GM23338 (cell line): ENCODE results near the gene CTDSPL. TPM values are rescaled to one million over a fixed set of nuclear protein-coding genes. Genes with fewer than 3 reads are reported as not detected.

Source experiments
- ATAC-seq: fragments of 200-7000 bp; cut with Tn5 transposase; 3 replicates; pipeline ENCODE4 v1.9.1; 2020
- DNase-seq: peaks from one replicate; pipeline ENCODE4 v3.0.0-alpha.2; 2015; ENCODE audit warnings: low spot score
- H2AFZ ChIP-seq: fragments of 200-600 bp; sonication (generic); 2 replicates; pipeline ENCODE4 v1.8.0; 2016; ENCODE audit warnings: antibody characterized with exemption, mild to moderate bottlenecking, moderate library complexity
- H3F3A ChIP-seq: fragments of 200-600 bp; sonication (generic); replicated peaks from 2 replicates; pipeline ENCODE4 v1.8.0; 2017; ENCODE audit warnings: antibody characterized with exemption, mixed run types, low read depth
- H3K27ac ChIP-seq: fragments of 200-600 bp; sonication (generic); 2 replicates; pipeline ENCODE4 v1.6.1; 2016; ENCODE audit warnings: low read depth
- H3K27me3 ChIP-seq: fragments of 200-600 bp; sonication (generic); 2 replicates; pipeline ENCODE4 v1.8.0; 2016; ENCODE audit warnings: mild to moderate bottlenecking, mixed run types, moderate library complexity; ENCODE audit not compliant: insufficient read depth
- H3K36me3 ChIP-seq: fragments of 200-600 bp; sonication (generic); 2 replicates; pipeline ENCODE4 v1.8.0; 2016; ENCODE audit warnings: mild to moderate bottlenecking; ENCODE audit not compliant: insufficient read depth
- H3K4me1 ChIP-seq: fragments of 200-600 bp; sonication (generic); 2 replicates; pipeline ENCODE4 v1.8.0; 2016; ENCODE audit warnings: mild to moderate bottlenecking, moderate library complexity; ENCODE audit not compliant: insufficient read depth
- H3K4me2 ChIP-seq: fragments of 200-600 bp; sonication (generic); 2 replicates; pipeline ENCODE4 v1.7.1; 2017; ENCODE audit warnings: mixed run types
- H3K4me3 ChIP-seq: fragments of 200-600 bp; sonication (generic); 2 replicates; pipeline ENCODE4 v1.6.1; 2016; ENCODE audit warnings: mixed run types
- H3K79me2 ChIP-seq: fragments of 200-600 bp; sonication (generic); replicated peaks from 2 replicates; pipeline ENCODE4 v1.8.0; 2017; ENCODE audit warnings: mild to moderate bottlenecking; ENCODE audit not compliant: insufficient read depth
- H3K9me2 ChIP-seq: fragments of 200-600 bp; sonication (generic); 2 replicates; pipeline ENCODE4 v1.8.0; 2017; ENCODE audit not compliant: insufficient read depth
- H4K20me1 ChIP-seq: fragments of 200-600 bp; sonication (generic); replicated peaks from 2 replicates; pipeline ENCODE4 v1.8.0; 2017; ENCODE audit warnings: mild to moderate bottlenecking; ENCODE audit not compliant: insufficient read depth
- H3K27ac Mint-ChIP-seq: 2 replicates; pipeline ENCODE4 v1.8.0; 2020; ENCODE audit warnings: inconsistent platforms, mild to moderate bottlenecking, moderate library complexity, mixed read lengths
- H3K27me3 Mint-ChIP-seq: 3 replicates; pipeline ENCODE4 v1.8.0; 2022; ENCODE audit warnings: low read depth, mild to moderate bottlenecking, moderate library complexity, mixed read lengths, inconsistent platforms; ENCODE audit not compliant: insufficient read depth, poor library complexity
- H3K36me3 Mint-ChIP-seq: 3 replicates; pipeline ENCODE4 v1.8.0; 2021; ENCODE audit warnings: low read depth, mild to moderate bottlenecking, inconsistent platforms, moderate library complexity, mixed read lengths
- H3K4me1 Mint-ChIP-seq: 3 replicates; pipeline ENCODE4 v1.8.0; 2020; ENCODE audit warnings: mild to moderate bottlenecking, inconsistent platforms, mixed read lengths
- H3K4me3 Mint-ChIP-seq: 3 replicates; pipeline ENCODE4 v1.8.0; 2021; ENCODE audit warnings: moderate library complexity, mild to moderate bottlenecking, inconsistent platforms, mixed read lengths
- H3K9me3 Mint-ChIP-seq: 3 replicates; pipeline ENCODE4 v1.8.0; 2020; ENCODE audit warnings: moderate library complexity, mild to moderate bottlenecking, inconsistent platforms, mixed read lengths
- ETS1 ChIP-seq: IDR thresholded peaks from 2 replicates; pipeline ENCODE4 v1.6.1; 2016; ENCODE audit warnings: antibody characterized with exemption
- JUNB ChIP-seq: IDR thresholded peaks from one replicate; pipeline ENCODE4 v1.6.1; 2016; ENCODE audit warnings: antibody characterized with exemption; ENCODE audit not compliant: unreplicated experiment
- polyA plus RNA-seq: library from polyadenylated mRNA; unstranded; fragments of >200 nt; fragmentation: Nextera tagmentation; extraction: Ambion mirVana; gene quantifications from 2 replicates; pipeline ENCODE4 v1.2.1, GENCODE V29; 2016
- total RNA-seq: library from RNA; depleted of rRNA; stranded (reverse); fragments of >200 nt; shearing (Covaris generic); gene quantifications from 2 replicates; pipeline ENCODE4 v1.2.3, GENCODE V29; 2014
- TF ChIP-seq, protein P1 (sequence below): fragments of 250-450 bp; sonication (Bioruptor Pico); IDR thresholded peaks from 2 replicates; pipeline ENCODE4 v1.5.0; 2020; ENCODE audit warnings: mild to moderate bottlenecking, moderate library complexity
- TF ChIP-seq, protein P2 (sequence below), 2 experiments: fragments of 200-600 bp in 1 of 2; sonication (generic) in 1 of 2; conservative IDR thresholded peaks; 2 replicates each; pipeline versions ENCODE4 v1.5.1 to v1.6.1; 2016 to 2017; ENCODE audit warnings: antibody characterized with exemption in 2 of 2, low read depth in 2 of 2, mild to moderate bottlenecking in 2 of 2, moderate library complexity in 1 of 2

CTDSPL gene
- total and polyA plus RNA-seq, 2 experiments from 2014 or later, result 23.2 to 42.0 TPM

DNA sequence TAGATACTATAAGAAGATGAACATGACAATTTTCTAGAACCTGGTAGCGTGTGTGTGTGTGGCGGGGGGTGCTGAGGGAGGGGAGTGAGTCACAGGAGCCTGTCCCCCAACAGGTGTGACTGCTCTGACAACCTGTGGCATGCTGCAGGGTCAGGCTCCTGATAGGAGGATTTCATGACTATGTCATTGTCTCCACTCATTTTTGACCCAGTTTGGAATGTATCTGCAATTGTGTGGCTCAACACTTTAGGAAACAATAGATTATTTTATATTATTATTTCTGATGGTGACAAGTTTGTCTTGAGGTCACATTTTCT, 119.6 kb downstream of the CTDSPL start (continued):
- TF ChIP-seq, protein P1, sequence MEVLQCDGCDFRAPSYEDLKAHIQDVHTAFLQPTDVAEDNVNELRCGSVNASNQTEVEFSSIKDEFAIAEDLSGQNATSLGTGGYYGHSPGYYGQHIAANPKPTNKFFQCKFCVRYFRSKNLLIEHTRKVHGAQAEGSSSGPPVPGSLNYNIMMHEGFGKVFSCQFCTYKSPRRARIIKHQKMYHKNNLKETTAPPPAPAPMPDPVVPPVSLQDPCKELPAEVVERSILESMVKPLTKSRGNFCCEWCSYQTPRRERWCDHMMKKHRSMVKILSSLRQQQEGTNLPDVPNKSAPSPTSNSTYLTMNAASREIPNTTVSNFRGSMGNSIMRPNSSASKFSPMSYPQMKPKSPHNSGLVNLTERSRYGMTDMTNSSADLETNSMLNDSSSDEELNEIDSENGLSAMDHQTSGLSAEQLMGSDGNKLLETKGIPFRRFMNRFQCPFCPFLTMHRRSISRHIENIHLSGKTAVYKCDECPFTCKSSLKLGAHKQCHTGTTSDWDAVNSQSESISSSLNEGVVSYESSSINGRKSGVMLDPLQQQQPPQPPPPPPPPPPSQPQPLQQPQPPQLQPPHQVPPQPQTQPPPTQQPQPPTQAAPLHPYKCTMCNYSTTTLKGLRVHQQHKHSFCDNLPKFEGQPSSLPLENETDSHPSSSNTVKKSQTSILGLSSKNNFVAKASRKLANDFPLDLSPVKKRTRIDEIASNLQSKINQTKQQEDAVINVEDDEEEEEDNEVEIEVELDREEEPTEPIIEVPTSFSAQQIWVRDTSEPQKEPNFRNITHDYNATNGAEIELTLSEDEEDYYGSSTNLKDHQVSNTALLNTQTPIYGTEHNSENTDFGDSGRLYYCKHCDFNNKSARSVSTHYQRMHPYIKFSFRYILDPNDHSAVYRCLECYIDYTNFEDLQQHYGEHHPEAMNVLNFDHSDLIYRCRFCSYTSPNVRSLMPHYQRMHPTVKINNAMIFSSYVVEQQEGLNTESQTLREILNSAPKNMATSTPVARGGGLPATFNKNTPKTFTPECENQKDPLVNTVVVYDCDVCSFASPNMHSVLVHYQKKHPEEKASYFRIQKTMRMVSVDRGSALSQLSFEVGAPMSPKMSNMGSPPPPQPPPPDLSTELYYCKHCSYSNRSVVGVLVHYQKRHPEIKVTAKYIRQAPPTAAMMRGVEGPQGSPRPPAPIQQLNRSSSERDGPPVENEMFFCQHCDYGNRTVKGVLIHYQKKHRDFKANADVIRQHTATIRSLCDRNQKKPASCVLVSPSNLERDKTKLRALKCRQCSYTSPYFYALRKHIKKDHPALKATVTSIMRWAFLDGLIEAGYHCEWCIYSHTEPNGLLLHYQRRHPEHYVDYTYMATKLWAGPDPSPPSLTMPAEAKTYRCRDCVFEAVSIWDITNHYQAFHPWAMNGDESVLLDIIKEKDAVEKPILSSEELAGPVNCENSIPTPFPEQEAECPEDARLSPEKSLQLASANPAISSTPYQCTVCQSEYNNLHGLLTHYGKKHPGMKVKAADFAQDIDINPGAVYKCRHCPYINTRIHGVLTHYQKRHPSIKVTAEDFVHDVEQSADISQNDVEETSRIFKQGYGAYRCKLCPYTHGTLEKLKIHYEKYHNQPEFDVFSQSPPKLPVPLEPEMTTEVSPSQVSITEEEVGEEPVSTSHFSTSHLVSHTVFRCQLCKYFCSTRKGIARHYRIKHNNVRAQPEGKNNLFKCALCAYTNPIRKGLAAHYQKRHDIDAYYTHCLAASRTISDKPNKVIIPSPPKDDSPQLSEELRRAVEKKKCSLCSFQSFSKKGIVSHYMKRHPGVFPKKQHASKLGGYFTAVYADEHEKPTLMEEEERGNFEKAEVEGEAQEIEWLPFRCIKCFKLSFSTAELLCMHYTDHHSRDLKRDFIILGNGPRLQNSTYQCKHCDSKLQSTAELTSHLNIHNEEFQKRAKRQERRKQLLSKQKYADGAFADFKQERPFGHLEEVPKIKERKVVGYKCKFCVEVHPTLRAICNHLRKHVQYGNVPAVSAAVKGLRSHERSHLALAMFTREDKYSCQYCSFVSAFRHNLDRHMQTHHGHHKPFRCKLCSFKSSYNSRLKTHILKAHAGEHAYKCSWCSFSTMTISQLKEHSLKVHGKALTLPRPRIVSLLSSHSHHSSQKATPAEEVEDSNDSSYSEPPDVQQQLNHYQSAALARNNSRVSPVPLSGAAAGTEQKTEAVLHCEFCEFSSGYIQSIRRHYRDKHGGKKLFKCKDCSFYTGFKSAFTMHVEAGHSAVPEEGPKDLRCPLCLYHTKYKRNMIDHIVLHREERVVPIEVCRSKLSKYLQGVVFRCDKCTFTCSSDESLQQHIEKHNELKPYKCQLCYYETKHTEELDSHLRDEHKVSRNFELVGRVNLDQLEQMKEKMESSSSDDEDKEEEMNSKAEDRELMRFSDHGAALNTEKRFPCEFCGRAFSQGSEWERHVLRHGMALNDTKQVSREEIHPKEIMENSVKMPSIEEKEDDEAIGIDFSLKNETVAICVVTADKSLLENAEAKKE (CRISPR knock-in tag), result no peak

DNA sequence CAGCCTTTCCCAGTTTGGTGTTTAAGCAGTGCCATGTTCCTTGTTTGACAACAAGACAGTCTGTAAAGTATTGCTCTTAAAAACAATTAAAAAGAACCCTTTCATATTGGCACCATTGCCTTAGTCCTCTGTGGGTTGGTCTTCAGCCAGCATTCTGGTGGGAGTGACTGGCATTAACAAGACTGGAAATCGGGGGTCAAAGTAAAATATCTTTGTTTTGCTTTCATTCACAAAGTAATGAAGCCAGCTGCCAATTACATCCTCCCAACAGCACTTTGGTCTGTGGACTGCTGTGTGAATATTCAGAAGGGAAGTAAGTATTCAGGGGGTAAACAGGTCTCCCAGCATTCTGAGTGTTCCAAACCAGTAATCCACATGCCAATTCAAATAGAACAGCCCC, 120.7 kb downstream of the CTDSPL start:
- no peak overlapping the region for H3K4me3 ChIP-seq
- no peaks in the 10 kb centered on the region for H4K20me1 ChIP-seq
- H3K36me3 Mint-ChIP-seq, result 0 out of 3 replicates have a peak, but pooled peaks cover under 1% of the 10 kb centered on the region
- H2AFZ ChIP-seq, result no peak overlapping the region
- no peaks in the 10 kb centered on the region for H3K27me3 ChIP-seq
- H3K9me2 ChIP-seq, result no peaks in the 10 kb centered on the region
- peaks cover 9% of the 10 kb centered on the region for H3K4me1 Mint-ChIP-seq
- ATAC-seq, result no peak
- no peaks in the 10 kb centered on the region for H3K4me1 ChIP-seq
- H3K79me2 ChIP-seq, result no peaks in the 10 kb centered on the region
- H3K27ac ChIP-seq, result 0 out of 2 replicates have a peak overlapping the region, but pooled peaks have one; percentile 45
- no peak for DNase-seq
- peaks cover 8% of the 10 kb centered on the region for H3K27me3 Mint-ChIP-seq
- no peak overlapping the region for H3K4me3 Mint-ChIP-seq
- H3K9me3 Mint-ChIP-seq, result no peaks in the 10 kb centered on the region
- H3K36me3 ChIP-seq, result no peaks in the 10 kb centered on the region
- peak overlapping the region; percentile 57; the same call in 1 of the 2 replicates for H3K27ac Mint-ChIP-seq
- H3F3A ChIP-seq, result no peaks in the 10 kb centered on the region
- no peak overlapping the region for H3K4me2 ChIP-seq
- TF ChIP-seq JUNB (no peak), ETS1 (no peak)
- TF ChIP-seq, protein P1 (CRISPR knock-in tag), result no peak
- TF ChIP-seq, protein P2, sequence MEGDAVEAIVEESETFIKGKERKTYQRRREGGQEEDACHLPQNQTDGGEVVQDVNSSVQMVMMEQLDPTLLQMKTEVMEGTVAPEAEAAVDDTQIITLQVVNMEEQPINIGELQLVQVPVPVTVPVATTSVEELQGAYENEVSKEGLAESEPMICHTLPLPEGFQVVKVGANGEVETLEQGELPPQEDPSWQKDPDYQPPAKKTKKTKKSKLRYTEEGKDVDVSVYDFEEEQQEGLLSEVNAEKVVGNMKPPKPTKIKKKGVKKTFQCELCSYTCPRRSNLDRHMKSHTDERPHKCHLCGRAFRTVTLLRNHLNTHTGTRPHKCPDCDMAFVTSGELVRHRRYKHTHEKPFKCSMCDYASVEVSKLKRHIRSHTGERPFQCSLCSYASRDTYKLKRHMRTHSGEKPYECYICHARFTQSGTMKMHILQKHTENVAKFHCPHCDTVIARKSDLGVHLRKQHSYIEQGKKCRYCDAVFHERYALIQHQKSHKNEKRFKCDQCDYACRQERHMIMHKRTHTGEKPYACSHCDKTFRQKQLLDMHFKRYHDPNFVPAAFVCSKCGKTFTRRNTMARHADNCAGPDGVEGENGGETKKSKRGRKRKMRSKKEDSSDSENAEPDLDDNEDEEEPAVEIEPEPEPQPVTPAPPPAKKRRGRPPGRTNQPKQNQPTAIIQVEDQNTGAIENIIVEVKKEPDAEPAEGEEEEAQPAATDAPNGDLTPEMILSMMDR (conservative IDR thresholded peaks at IDR 0.05; ENCODE audit: low read depth in 2 of 2), result no peak
